ENCODE data around the gene ECT2L. TPM values are rescaled to one million over a fixed set of nuclear protein-coding genes. Genes with fewer than 3 reads are reported as not detected.

Gene ECT2L
- total and polyA plus RNA-seq, 2 of the 13 experiments (the other 11 are each of a cell fraction or from before 2014, with no cell fraction given): 0.12 TPM; not detected in 1

GRCh38 chr6:138773177-138774091 lies 22.5 kb upstream of the ECT2L start, which contains the start of gene CCDC28A (continued):
- TF ChIP-seq ZNF615 (CRISPR knock-in tag; IDR thresholded peaks at IDR 0.05; ENCODE audit: borderline replicate concordance) (no peak), RNF2 (conservative IDR thresholded peaks at IDR 0.05; ENCODE audit: low read depth) (no peak), E2F5 (CRISPR knock-in tag; conservative IDR thresholded peaks at IDR 0.05) (0 out of 2 replicates have a peak, but pooled peaks have one; percentile 37), GMEB2 (CRISPR knock-in tag; IDR thresholded peaks at IDR 0.05; ENCODE audit: low read depth) (no peak), PRDM15 (CRISPR knock-in tag; IDR thresholded peaks at IDR 0.05) (no peak), CCDC6 (CRISPR knock-in tag; IDR thresholded peaks at IDR 0.05) (no peak; the same call in 1 of the 2 replicates), DMTF1 (CRISPR knock-in tag; IDR thresholded peaks at IDR 0.05) (peak; percentile 82; the same call in 1 of the 2 replicates), TRIM24 (CRISPR knock-in tag; IDR thresholded peaks at IDR 0.05) (no peak), CENPT (CRISPR knock-in tag; IDR thresholded peaks at IDR 0.05; ENCODE audit: low read depth) (no peak)
- TF ChIP-seq, protein P1, sequence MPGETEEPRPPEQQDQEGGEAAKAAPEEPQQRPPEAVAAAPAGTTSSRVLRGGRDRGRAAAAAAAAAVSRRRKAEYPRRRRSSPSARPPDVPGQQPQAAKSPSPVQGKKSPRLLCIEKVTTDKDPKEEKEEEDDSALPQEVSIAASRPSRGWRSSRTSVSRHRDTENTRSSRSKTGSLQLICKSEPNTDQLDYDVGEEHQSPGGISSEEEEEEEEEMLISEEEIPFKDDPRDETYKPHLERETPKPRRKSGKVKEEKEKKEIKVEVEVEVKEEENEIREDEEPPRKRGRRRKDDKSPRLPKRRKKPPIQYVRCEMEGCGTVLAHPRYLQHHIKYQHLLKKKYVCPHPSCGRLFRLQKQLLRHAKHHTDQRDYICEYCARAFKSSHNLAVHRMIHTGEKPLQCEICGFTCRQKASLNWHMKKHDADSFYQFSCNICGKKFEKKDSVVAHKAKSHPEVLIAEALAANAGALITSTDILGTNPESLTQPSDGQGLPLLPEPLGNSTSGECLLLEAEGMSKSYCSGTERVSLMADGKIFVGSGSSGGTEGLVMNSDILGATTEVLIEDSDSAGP (CRISPR knock-in tag; IDR thresholded peaks at IDR 0.05; ENCODE audit: borderline replicate concordance): peak; percentile 85; the same call in 1 of the 2 replicates
- TF ChIP-seq, protein P2, sequence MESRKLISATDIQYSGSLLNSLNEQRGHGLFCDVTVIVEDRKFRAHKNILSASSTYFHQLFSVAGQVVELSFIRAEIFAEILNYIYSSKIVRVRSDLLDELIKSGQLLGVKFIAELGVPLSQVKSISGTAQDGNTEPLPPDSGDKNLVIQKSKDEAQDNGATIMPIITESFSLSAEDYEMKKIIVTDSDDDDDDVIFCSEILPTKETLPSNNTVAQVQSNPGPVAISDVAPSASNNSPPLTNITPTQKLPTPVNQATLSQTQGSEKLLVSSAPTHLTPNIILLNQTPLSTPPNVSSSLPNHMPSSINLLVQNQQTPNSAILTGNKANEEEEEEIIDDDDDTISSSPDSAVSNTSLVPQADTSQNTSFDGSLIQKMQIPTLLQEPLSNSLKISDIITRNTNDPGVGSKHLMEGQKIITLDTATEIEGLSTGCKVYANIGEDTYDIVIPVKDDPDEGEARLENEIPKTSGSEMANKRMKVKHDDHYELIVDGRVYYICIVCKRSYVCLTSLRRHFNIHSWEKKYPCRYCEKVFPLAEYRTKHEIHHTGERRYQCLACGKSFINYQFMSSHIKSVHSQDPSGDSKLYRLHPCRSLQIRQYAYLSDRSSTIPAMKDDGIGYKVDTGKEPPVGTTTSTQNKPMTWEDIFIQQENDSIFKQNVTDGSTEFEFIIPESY (CRISPR knock-in tag; IDR thresholded peaks at IDR 0.05): no peak
